H1 (cell line): ENCODE results near the gene PLLP. TPM values are rescaled to one million over a fixed set of nuclear protein-coding genes. Genes with fewer than 3 reads are reported as not detected.

Experiments
- CTCF ChIA-PET: fragments of 300-600 bp; sonication (Branson Sonifier 250); formaldehyde crosslinking; loops from one replicate; lab custom pipeline; 2021; ENCODE audit not compliant: partially characterized antibody; lab: Charles Lee
- POLR2A ChIA-PET: fragments of 300-600 bp; sonication (Branson Sonifier 250); formaldehyde crosslinking; loops from one replicate; lab custom pipeline; 2021; ENCODE audit warnings: inconsistent platforms; ENCODE audit not compliant: partially characterized antibody; lab: Charles Lee
- DNase-seq, 2 experiments: peaks; one replicate each; pipeline versions ENCODE4 v3.0.0 to v3.0.0-alpha.2; 2010 to 2022; ENCODE audit warnings: low spot score in 2 of 2, low read depth in 1 of 2, mixed read lengths in 1 of 2
- FAIRE-seq: peaks from 2 replicates; lab custom pipeline; 2011; peaks lifted over from hg19 to GRCh38; lab: Jason Lieb, UNC
- H2AFZ ChIP-seq: 2 replicates; pipeline ENCODE4 v1.8.1; 2012; ENCODE audit warnings: low read length, inconsistent platforms
- H2AK5ac ChIP-seq: 2 replicates; pipeline ENCODE4 v1.6.1; 2013; ENCODE audit warnings: low read depth, low read length
- H2BK120ac ChIP-seq: replicated peaks from 2 replicates; pipeline ENCODE3; 2013; ENCODE audit warnings: low read depth, low read length, inconsistent platforms
- H2BK12ac ChIP-seq: 2 replicates; pipeline ENCODE4 v1.6.1; 2013; ENCODE audit warnings: low read depth, low read length
- H2BK15ac ChIP-seq: 2 replicates; pipeline ENCODE4 v1.6.1; 2013; ENCODE audit warnings: low read length
- H2BK20ac ChIP-seq: 2 replicates; pipeline ENCODE4 v1.6.1; 2013; ENCODE audit warnings: low read length
- H2BK5ac ChIP-seq: 2 replicates; pipeline ENCODE4 v1.6.1; 2013; ENCODE audit warnings: low read depth, low read length
- H3K14ac ChIP-seq: 2 replicates; pipeline ENCODE4 v1.6.1; 2013; ENCODE audit warnings: inconsistent platforms; ENCODE audit not compliant: insufficient read length
- H3K18ac ChIP-seq: 2 replicates; pipeline ENCODE4 v1.6.1; 2013; ENCODE audit warnings: low read length; ENCODE audit errors: extremely low read depth
- H3K23ac ChIP-seq: 2 replicates; pipeline ENCODE4 v1.6.1; 2013; ENCODE audit warnings: inconsistent platforms; ENCODE audit not compliant: insufficient read length
- H3K23me2 ChIP-seq: 2 replicates; pipeline ENCODE4 v1.6.1; 2013; ENCODE audit warnings: low read depth, low read length
- H3K27ac ChIP-seq: 2 replicates; pipeline ENCODE4 v1.6.1; 2011; ENCODE audit warnings: low read depth, low read length, inconsistent platforms
- H3K27me3 ChIP-seq, 4 experiments: replicated peaks in 1 of 4; 1 replicate in 1 of 4; 2 replicates in 3 of 4; pipeline versions ENCODE4 v1.6.1 to v1.8.1; 2011 to 2013; ENCODE audit warnings: low read length in 3 of 4, mild to moderate bottlenecking in 3 of 4, inconsistent platforms in 2 of 4, mixed read lengths in 2 of 4, moderate library complexity in 1 of 4; ENCODE audit not compliant: control insufficient read depth in 3 of 4, insufficient read depth in 3 of 4; ENCODE audit errors: extremely low read depth in 1 of 4
- H3K36me3 ChIP-seq, 4 experiments: 2 replicates each; pipeline versions ENCODE4 v1.6.1 to v1.8.1; 2011 to 2013; ENCODE audit warnings: mild to moderate bottlenecking in 4 of 4, low read length in 3 of 4, moderate library complexity in 2 of 4, control low read depth in 1 of 4, inconsistent platforms in 1 of 4; ENCODE audit not compliant: insufficient read depth in 4 of 4, control insufficient read depth in 2 of 4
- H3K4ac ChIP-seq: replicated peaks from 2 replicates; pipeline ENCODE3; 2013; ENCODE audit warnings: low read length, low read depth, mixed read lengths, inconsistent platforms; ENCODE audit not compliant: insufficient read length
- H3K4me1 ChIP-seq, 4 experiments: replicated peaks in 1 of 4; 1 replicate in 1 of 4; 2 replicates in 3 of 4; pipeline versions ENCODE4 v1.6.1 to v1.8.1; 2011 to 2013; ENCODE audit warnings: low read length in 3 of 4, inconsistent platforms in 2 of 4, mixed read lengths in 1 of 4; ENCODE audit not compliant: insufficient read depth in 4 of 4, control insufficient read depth in 3 of 4
- H3K4me2 ChIP-seq, 2 experiments: 2 replicates each; pipeline versions ENCODE4 v1.6.1 to v1.8.1; 2011 to 2013; ENCODE audit warnings: low read depth in 2 of 2, low read length in 2 of 2, control low read depth in 1 of 2, inconsistent platforms in 1 of 2, mild to moderate bottlenecking in 1 of 2; ENCODE audit not compliant: insufficient read depth in 1 of 2
- H3K4me3 ChIP-seq, 4 experiments: fragments of 200-600, 300-600 bp in 1 of 4; sonication (generic), shearing (Covaris generic), sonication (Bioruptor Twin) in 1 of 4; 2 replicates each; pipeline versions ENCODE4 v1.5.1 to v1.8.1; 2011 to 2016; ENCODE audit warnings: low read length in 4 of 4, low read depth in 3 of 4, control low read depth in 2 of 4, inconsistent platforms in 2 of 4, mild to moderate bottlenecking in 2 of 4, mixed read lengths in 1 of 4, moderate library complexity in 1 of 4; ENCODE audit not compliant: insufficient read depth in 2 of 4; ENCODE audit errors: extremely low read depth in 1 of 4
- H3K56ac ChIP-seq: replicated peaks from 2 replicates; pipeline ENCODE3; 2013; ENCODE audit warnings: low read depth, mild to moderate bottlenecking, mixed read lengths, low read length, inconsistent platforms; ENCODE audit not compliant: insufficient read length
- H3K79me1 ChIP-seq: 2 replicates; pipeline ENCODE4 v1.6.1; 2013; ENCODE audit warnings: low read depth, low read length, control low read depth
- H3K79me2 ChIP-seq, 2 experiments: 2 replicates each; pipeline versions ENCODE4 v1.6.1 to v1.8.1; 2012 to 2013; ENCODE audit warnings: low read length in 2 of 2, mild to moderate bottlenecking in 2 of 2, inconsistent platforms in 1 of 2; ENCODE audit not compliant: insufficient read depth in 2 of 2, control insufficient read depth in 1 of 2
- H3K9ac ChIP-seq, 4 experiments: replicated peaks in 1 of 4; 1 replicate in 1 of 4; 2 replicates in 3 of 4; pipeline versions ENCODE4 v1.6.1 to v1.8.1; 2011 to 2013; ENCODE audit warnings: low read depth in 3 of 4, low read length in 3 of 4, control low read depth in 2 of 4, mild to moderate bottlenecking in 2 of 4, moderate library complexity in 2 of 4, inconsistent platforms in 1 of 4; ENCODE audit errors: extremely low read depth in 1 of 4
- H3K9me3 ChIP-seq, 2 experiments: 2 replicates each; pipeline versions ENCODE4 v1.6.1 to v1.8.1; 2012 to 2013; ENCODE audit warnings: mild to moderate bottlenecking in 2 of 2, moderate library complexity in 2 of 2, control low read depth in 1 of 2, inconsistent platforms in 1 of 2, low read depth in 1 of 2, low read length in 1 of 2, mixed read lengths in 1 of 2; ENCODE audit not compliant: insufficient read depth in 2 of 2
- H4K20me1 ChIP-seq, 2 experiments: replicated peaks in 1 of 2; 2 replicates each; pipeline versions ENCODE3 to v1.8.1; 2011 to 2013; ENCODE audit warnings: inconsistent platforms in 2 of 2, low read length in 2 of 2, mild to moderate bottlenecking in 1 of 2; ENCODE audit not compliant: insufficient read depth in 2 of 2, control insufficient read depth in 1 of 2
- H4K5ac ChIP-seq: 2 replicates; pipeline ENCODE4 v1.6.1; 2013; ENCODE audit warnings: low read length, low read depth, mixed read lengths, inconsistent platforms; ENCODE audit not compliant: insufficient read length
- H4K8ac ChIP-seq: 2 replicates; pipeline ENCODE4 v1.8.0; 2013; ENCODE audit warnings: mild to moderate bottlenecking, moderate library complexity, low read length, inconsistent platforms; ENCODE audit not compliant: insufficient read depth; ENCODE audit errors: extremely low read depth
- H4K91ac ChIP-seq: replicated peaks from 2 replicates; pipeline ENCODE3; 2013; ENCODE audit warnings: low read length, mixed read lengths, inconsistent platforms; ENCODE audit not compliant: insufficient read length
- CBX5 ChIP-seq: fragments of 300-800, 300-1000 bp; sonication (generic); IDR thresholded peaks from 2 replicates; pipeline ENCODE4 v1.7.1; 2016; ENCODE audit warnings: antibody characterized with exemption, low read length, low read depth
- CBX8 ChIP-seq: fragments of 300-800, 300-1000 bp; sonication (generic); IDR thresholded peaks from 2 replicates; pipeline ENCODE4 v1.7.1; 2016; ENCODE audit warnings: low read depth, low read length, borderline replicate concordance
- CREB1 ChIP-seq: IDR thresholded peaks from 2 replicates; pipeline ENCODE4 v1.6.1; 2012; ENCODE audit warnings: inconsistent platforms
- CTCF ChIP-seq, 3 experiments: IDR thresholded peaks; 1 replicate in 2 of 3; 2 replicates in 1 of 3; pipeline versions ENCODE4 v1.5.1 to v1.6.1; 2011; ENCODE audit warnings: low read length in 3 of 3, mild to moderate bottlenecking in 3 of 3, inconsistent platforms in 2 of 3, low read depth in 1 of 3, moderate library complexity in 1 of 3; ENCODE audit not compliant: insufficient read depth in 1 of 3; ENCODE audit errors: control extremely low read depth in 1 of 3
- MAX ChIP-seq: IDR thresholded peaks from 2 replicates; pipeline ENCODE4 v1.6.1; 2012; ENCODE audit warnings: inconsistent platforms
- PHF8 ChIP-seq: fragments of 200-600 bp; sonication (generic); conservative IDR thresholded peaks from 2 replicates; pipeline ENCODE4 v1.7.1; 2012; ENCODE audit warnings: low read depth, mild to moderate bottlenecking, inconsistent platforms, low read length, moderate library complexity
- TBP ChIP-seq: IDR thresholded peaks from 2 replicates; pipeline ENCODE4 v1.6.1; 2011; ENCODE audit warnings: low read depth, low read length, improper control_type of control experiment
- USF2 ChIP-seq: IDR thresholded peaks from 2 replicates; pipeline ENCODE4 v1.6.1; 2011; ENCODE audit warnings: low read length, improper control_type of control experiment
- WGBS, 2 experiments: shearing (Covaris generic) in 1 of 2; methylation state at CpG; one replicate each; pipeline versions ENCODE4 v1.1.6 to v1.1.7; 2013 to 2015; ENCODE audit warnings: low lambda C conversion rate in 2 of 2, mixed read lengths in 2 of 2, inconsistent platforms in 1 of 2, low coverage in 1 of 2, missing lambda C conversion rate in 1 of 2; ENCODE audit not compliant: insufficient replicate concordance in 2 of 2, insufficient coverage in 1 of 2, insufficient read length in 1 of 2; ENCODE audit errors: extremely low coverage in 1 of 2, missing lambda C conversion rate in 1 of 2; 5-methylcytosine and 5-hydroxymethylcytosine counted together
- polyA plus RNA-seq, 7 experiments: library from polyadenylated mRNA; depleted of rRNA in 3 of 7; stranded (reverse) in 5 of 7; unstranded in 2 of 7; fragments of >200 nt in 5 of 7; fragments of 200-250 nt in 2 of 7; gene quantifications; 1 replicate in 5 of 7; 2 replicates in 1 of 7; 4 replicates in 1 of 7; pipeline versions ENCODE4 v1.2.1 to v1.2.3, GENCODE V29; 2011 to 2013; ENCODE audit warnings: missing spikeins in 2 of 7, mixed read lengths in 2 of 7
- total RNA-seq: library from RNA; stranded (reverse); fragmentation: NEBNext Ultra II Directional; extraction: Animal tissue kit (Norgen Biotek cat#: 25700); gene quantifications from 2 replicates; pipeline ENCODE4 v1.2.1, GENCODE V29; 2021

Gene PLLP
- total and polyA plus RNA-seq, 2 of the 8 experiments (the other 6 are each of a cell fraction or from before 2014, with no cell fraction given): 2.9 to 10.6 TPM

- FAIRE-seq: no peak
- H3K56ac ChIP-seq: no peak overlapping the region
- no peak overlapping the region for H2BK120ac ChIP-seq
- H3K23ac ChIP-seq: no peak overlapping the region
- peaks cover 18 to 45% (median 32%) of the 10 kb centered on the region in 4 experiments; a peak in 7 of 8 replicates for H3K36me3 ChIP-seq
- WGBS, 2 experiments: 87% methylated on average over 8 of the region's 8 CpGs; no CpG with 5 or more reads in 1 of the 2 experiments
- no peak overlapping the region for H2BK12ac ChIP-seq
- no peaks in the 10 kb centered on the region for H3K9me3 ChIP-seq
- no peak overlapping the region for H4K8ac ChIP-seq
- no peak overlapping the region for H3K4ac ChIP-seq
- H3K14ac ChIP-seq: no peak overlapping the region
- no peaks in the 10 kb centered on the region for H3K79me2 ChIP-seq
- no peak overlapping the region for H2AFZ ChIP-seq
- no peak overlapping the region for H4K5ac ChIP-seq
- no peak overlapping the region for H3K27ac ChIP-seq
- CTCF ChIA-PET: interaction anchor here (0.5 to 1.3 kb wide), 2 partner anchors 12 to 14 kb away, joined by 3 read pairs; no protein-coding TSS in a partner anchor
- no peaks in the 10 kb centered on the region for H3K79me1 ChIP-seq
- peaks cover 2% of the 10 kb centered on the region for H3K23me2 ChIP-seq
- H2BK5ac ChIP-seq: no peak overlapping the region
- no peaks in the 10 kb centered on the region for H3K4me1 ChIP-seq
- H4K91ac ChIP-seq: no peak overlapping the region
- POLR2A ChIA-PET: interaction anchor here (1.4 kb wide), 1 partner anchor 10 kb away, joined by 3 read pairs; no protein-coding TSS in a partner anchor
- no peak overlapping the region for H2AK5ac ChIP-seq
- no peak overlapping the region for H3K4me2 ChIP-seq
- no peak overlapping the region for H2BK20ac ChIP-seq
- H3K18ac ChIP-seq: no peak overlapping the region
- no peak overlapping the region for H2BK15ac ChIP-seq
- no peaks in the 10 kb centered on the region for H3K27me3 ChIP-seq
- no peaks in the 10 kb centered on the region for H4K20me1 ChIP-seq
- no peak overlapping the region for H3K9ac ChIP-seq
- no peak for DNase-seq
- H3K4me3 ChIP-seq: no peak overlapping the region
- TF ChIP-seq PHF8 (no peak), TBP (no peak), CBX5 (no peak), MAX (no peak), CTCF (IDR thresholded peaks at IDR 0.05; ENCODE audit: control extremely low read depth in 1 of 3, insufficient read depth in 1 of 3, low read depth in 1 of 3, low read length in 3 of 3) (no peak), CREB1 (no peak), USF2 (no peak), CBX8 (no peak)
These were observed 49.1 kb downstream of the PLLP start for GRCh38 chr16:57235128-57236021.
